ENCODE data around the gene TOB2. TPM values are rescaled to one million over a fixed set of nuclear protein-coding genes. Genes with fewer than 3 reads are reported as not detected.

The TOB2 gene
- total and polyA plus RNA-seq, 4 donors = 9.8 to 17.1 (median 12.3) TPM

DNA sequence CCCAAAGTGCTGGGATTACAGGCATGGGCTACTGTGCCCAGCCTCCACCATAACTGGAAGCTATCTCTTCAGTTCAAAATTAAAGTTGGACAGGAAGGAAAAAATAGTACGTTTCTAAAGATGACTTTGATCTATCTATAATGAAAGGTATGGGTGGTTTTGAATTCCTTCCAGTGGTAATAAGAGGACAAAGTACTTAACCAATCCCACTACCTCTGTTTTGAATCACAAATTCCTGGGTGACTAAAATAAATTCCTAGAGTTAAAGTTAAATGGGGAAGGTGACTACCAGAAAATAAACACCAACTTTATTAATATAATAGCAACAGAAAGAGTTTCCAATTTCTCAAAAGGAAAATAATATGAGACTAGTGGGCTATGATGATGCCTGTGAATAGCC is 12.8 kb upstream of the TOB2 start:
- TF ChIP-seq, protein P1, sequence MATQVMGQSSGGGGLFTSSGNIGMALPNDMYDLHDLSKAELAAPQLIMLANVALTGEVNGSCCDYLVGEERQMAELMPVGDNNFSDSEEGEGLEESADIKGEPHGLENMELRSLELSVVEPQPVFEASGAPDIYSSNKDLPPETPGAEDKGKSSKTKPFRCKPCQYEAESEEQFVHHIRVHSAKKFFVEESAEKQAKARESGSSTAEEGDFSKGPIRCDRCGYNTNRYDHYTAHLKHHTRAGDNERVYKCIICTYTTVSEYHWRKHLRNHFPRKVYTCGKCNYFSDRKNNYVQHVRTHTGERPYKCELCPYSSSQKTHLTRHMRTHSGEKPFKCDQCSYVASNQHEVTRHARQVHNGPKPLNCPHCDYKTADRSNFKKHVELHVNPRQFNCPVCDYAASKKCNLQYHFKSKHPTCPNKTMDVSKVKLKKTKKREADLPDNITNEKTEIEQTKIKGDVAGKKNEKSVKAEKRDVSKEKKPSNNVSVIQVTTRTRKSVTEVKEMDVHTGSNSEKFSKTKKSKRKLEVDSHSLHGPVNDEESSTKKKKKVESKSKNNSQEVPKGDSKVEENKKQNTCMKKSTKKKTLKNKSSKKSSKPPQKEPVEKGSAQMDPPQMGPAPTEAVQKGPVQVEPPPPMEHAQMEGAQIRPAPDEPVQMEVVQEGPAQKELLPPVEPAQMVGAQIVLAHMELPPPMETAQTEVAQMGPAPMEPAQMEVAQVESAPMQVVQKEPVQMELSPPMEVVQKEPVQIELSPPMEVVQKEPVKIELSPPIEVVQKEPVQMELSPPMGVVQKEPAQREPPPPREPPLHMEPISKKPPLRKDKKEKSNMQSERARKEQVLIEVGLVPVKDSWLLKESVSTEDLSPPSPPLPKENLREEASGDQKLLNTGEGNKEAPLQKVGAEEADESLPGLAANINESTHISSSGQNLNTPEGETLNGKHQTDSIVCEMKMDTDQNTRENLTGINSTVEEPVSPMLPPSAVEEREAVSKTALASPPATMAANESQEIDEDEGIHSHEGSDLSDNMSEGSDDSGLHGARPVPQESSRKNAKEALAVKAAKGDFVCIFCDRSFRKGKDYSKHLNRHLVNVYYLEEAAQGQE (IDR thresholded peaks at IDR 0.05) = no peak
- TF ChIP-seq NR2F2 (IDR thresholded peaks at IDR 0.05) = no peak
- TF ChIP-seq, protein P2, sequence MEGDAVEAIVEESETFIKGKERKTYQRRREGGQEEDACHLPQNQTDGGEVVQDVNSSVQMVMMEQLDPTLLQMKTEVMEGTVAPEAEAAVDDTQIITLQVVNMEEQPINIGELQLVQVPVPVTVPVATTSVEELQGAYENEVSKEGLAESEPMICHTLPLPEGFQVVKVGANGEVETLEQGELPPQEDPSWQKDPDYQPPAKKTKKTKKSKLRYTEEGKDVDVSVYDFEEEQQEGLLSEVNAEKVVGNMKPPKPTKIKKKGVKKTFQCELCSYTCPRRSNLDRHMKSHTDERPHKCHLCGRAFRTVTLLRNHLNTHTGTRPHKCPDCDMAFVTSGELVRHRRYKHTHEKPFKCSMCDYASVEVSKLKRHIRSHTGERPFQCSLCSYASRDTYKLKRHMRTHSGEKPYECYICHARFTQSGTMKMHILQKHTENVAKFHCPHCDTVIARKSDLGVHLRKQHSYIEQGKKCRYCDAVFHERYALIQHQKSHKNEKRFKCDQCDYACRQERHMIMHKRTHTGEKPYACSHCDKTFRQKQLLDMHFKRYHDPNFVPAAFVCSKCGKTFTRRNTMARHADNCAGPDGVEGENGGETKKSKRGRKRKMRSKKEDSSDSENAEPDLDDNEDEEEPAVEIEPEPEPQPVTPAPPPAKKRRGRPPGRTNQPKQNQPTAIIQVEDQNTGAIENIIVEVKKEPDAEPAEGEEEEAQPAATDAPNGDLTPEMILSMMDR (IDR thresholded peaks at IDR 0.05; ENCODE audit: low read depth, low read length, missing input control) = no peak
- TF ChIP-seq YY1 (IDR thresholded peaks at IDR 0.05) = no peak
- TF ChIP-seq TAF1 (conservative IDR thresholded peaks at IDR 0.05) = no peak
- no peak for TF ChIP-seq JUND (IDR thresholded peaks at IDR 0.05)
- TF ChIP-seq HNF4G (IDR thresholded peaks at IDR 0.05) = no peak
- TF ChIP-seq EGR1 (IDR thresholded peaks at IDR 0.05; ENCODE audit: low read depth in 2 of 2) = no peak
- no peak for TF ChIP-seq RXRA (IDR thresholded peaks at IDR 0.05)
- TF ChIP-seq, protein P3, sequence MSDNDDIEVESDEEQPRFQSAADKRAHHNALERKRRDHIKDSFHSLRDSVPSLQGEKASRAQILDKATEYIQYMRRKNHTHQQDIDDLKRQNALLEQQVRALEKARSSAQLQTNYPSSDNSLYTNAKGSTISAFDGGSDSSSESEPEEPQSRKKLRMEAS (IDR thresholded peaks at IDR 0.05) = no peak
- TF ChIP-seq, protein P4, sequence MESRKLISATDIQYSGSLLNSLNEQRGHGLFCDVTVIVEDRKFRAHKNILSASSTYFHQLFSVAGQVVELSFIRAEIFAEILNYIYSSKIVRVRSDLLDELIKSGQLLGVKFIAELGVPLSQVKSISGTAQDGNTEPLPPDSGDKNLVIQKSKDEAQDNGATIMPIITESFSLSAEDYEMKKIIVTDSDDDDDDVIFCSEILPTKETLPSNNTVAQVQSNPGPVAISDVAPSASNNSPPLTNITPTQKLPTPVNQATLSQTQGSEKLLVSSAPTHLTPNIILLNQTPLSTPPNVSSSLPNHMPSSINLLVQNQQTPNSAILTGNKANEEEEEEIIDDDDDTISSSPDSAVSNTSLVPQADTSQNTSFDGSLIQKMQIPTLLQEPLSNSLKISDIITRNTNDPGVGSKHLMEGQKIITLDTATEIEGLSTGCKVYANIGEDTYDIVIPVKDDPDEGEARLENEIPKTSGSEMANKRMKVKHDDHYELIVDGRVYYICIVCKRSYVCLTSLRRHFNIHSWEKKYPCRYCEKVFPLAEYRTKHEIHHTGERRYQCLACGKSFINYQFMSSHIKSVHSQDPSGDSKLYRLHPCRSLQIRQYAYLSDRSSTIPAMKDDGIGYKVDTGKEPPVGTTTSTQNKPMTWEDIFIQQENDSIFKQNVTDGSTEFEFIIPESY (IDR thresholded peaks at IDR 0.05) = no peak
- no peak for TF ChIP-seq FOXA2 (IDR thresholded peaks at IDR 0.05)
- no peak for TF ChIP-seq FOXA1 (IDR thresholded peaks at IDR 0.05)
- no peak for TF ChIP-seq HNF4A (conservative IDR thresholded peaks at IDR 0.05)
- no peaks in the 10 kb centered on the region for H3K27me3 ChIP-seq (ENCODE audit: control insufficient read depth in 4 of 4, insufficient read depth in 4 of 4, low read length in 3 of 4)
- WGBS = 64% methylated on average over 1 of the region's 1 CpG
- DNase-seq (ENCODE audit: low spot score) = no peak
- no peak overlapping the region for H3K9ac ChIP-seq (ENCODE audit: low read depth in 1 of 2, low read length in 2 of 2)
- no peak overlapping the region for H3K27ac ChIP-seq (ENCODE audit: low read depth in 1 of 2, low read length in 2 of 2)
- no peak overlapping the region for H3K4me3 ChIP-seq (ENCODE audit: low read depth in 1 of 3, low read length in 3 of 3)
- H3K4me1 ChIP-seq (ENCODE audit: control insufficient read depth in 4 of 4, insufficient read depth in 4 of 4, low read length in 3 of 4) = peaks cover 0 to 4% (median 2%) of the 10 kb centered on the region in 4 donors
- H3K9me3 ChIP-seq (ENCODE audit: control insufficient read depth in 4 of 4, low read length in 3 of 4) = no peaks in the 10 kb centered on the region
- peaks cover 11 to 32% (median 24%) of the 10 kb centered on the region in 4 donors for H3K36me3 ChIP-seq (ENCODE audit: control insufficient read depth in 4 of 4, insufficient read depth in 3 of 4, low read depth in 1 of 4, low read length in 3 of 4)

DNA sequence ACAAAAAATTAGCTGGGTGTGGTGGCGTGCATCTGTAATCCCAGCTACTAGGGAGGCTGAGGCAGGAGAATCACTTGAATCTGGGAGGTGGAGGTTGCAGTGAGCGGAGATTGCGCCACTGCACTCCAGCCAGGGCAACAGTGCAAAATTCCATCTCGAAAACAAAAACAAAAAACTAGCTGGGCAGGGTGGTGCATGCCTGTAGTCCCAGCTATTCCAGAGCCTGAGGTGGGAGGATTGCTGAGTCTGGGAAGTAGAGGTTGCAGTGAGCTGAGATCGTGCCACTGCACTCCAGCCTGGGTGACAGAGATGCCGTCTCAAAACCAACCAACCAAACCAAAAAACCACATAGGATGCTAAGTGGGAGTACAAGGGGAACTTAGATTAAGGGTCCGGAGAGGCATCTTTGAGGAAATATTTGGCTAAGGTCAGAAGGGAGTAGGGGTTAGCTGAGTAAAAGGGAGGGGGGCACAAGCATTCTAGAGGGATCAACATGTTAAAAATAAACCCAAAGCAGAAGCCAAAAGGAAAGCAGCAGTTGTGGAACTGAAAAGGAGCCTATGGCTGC is 11.6 kb upstream of the TOB2 start:
- H3K27me3 ChIP-seq (ENCODE audit: control insufficient read depth in 4 of 4, insufficient read depth in 4 of 4, low read length in 3 of 4) = no peaks in the 10 kb centered on the region
- DNase-seq (ENCODE audit: low spot score) = no peak
- H3K9ac ChIP-seq (ENCODE audit: low read depth in 1 of 2, low read length in 2 of 2) = no peak overlapping the region
- H3K36me3 ChIP-seq (ENCODE audit: control insufficient read depth in 4 of 4, insufficient read depth in 3 of 4, low read depth in 1 of 4, low read length in 3 of 4) = peaks cover 11 to 25% (median 16%) of the 10 kb centered on the region in 4 donors
- H3K4me3 ChIP-seq (ENCODE audit: low read depth in 1 of 3, low read length in 3 of 3) = no peak overlapping the region
- H3K9me3 ChIP-seq (ENCODE audit: control insufficient read depth in 4 of 4, low read length in 3 of 4) = no peaks in the 10 kb centered on the region
- H3K27ac ChIP-seq (ENCODE audit: low read depth in 1 of 2, low read length in 2 of 2) = no peak overlapping the region
- 86% methylated on average over 7 of the region's 7 CpGs for WGBS
- no peak for TF ChIP-seq TAF1 (conservative IDR thresholded peaks at IDR 0.05)
- TF ChIP-seq JUND (IDR thresholded peaks at IDR 0.05) = no peak
- no peak for TF ChIP-seq FOXA1 (IDR thresholded peaks at IDR 0.05)
- TF ChIP-seq GABPA (IDR thresholded peaks at IDR 0.05 in 1 of 2, conservative IDR thresholded peaks at IDR 0.05 in 1 of 2) = no peak
- TF ChIP-seq, protein P3 (IDR thresholded peaks at IDR 0.05) = no peak
- no peak for TF ChIP-seq NR2F2 (IDR thresholded peaks at IDR 0.05)
- TF ChIP-seq EGR1 (IDR thresholded peaks at IDR 0.05; ENCODE audit: low read depth in 2 of 2) = no peak
- TF ChIP-seq, protein P2 (IDR thresholded peaks at IDR 0.05; ENCODE audit: low read depth, low read length, missing input control) = no peak
- TF ChIP-seq, protein P1 (IDR thresholded peaks at IDR 0.05) = no peak
- TF ChIP-seq RXRA (IDR thresholded peaks at IDR 0.05) = no peak
- no peak for TF ChIP-seq HNF4G (IDR thresholded peaks at IDR 0.05)
- no peak for TF ChIP-seq FOXA2 (IDR thresholded peaks at IDR 0.05)
- TF ChIP-seq HNF4A (conservative IDR thresholded peaks at IDR 0.05) = no peak
- peaks cover 0 to 4% (median 2%) of the 10 kb centered on the region in 4 donors for H3K4me1 ChIP-seq (ENCODE audit: control insufficient read depth in 4 of 4, insufficient read depth in 4 of 4, low read length in 3 of 4)

Data from liver (tissue), 9 donors.